Vagina (tissue), 2 donors: Measurements from ENCODE around the gene BARX2. TPM values are rescaled to one million over a fixed set of nuclear protein-coding genes. Genes with fewer than 3 reads are reported as not detected.

Source experiments
- DNase-seq, 2 donors: peaks; one replicate each; pipeline ENCODE4 v3.0.0-alpha.2; 2017; ENCODE audit errors: extremely low spot score in 2 of 2
- H3K27ac ChIP-seq: fragments of 200-600 bp; sonication (generic); one replicate; pipeline ENCODE4 v1.5.1; 2019
- H3K27me3 ChIP-seq: fragments of 200-600 bp; sonication (generic); one replicate; pipeline ENCODE4 v1.5.1; 2019
- H3K36me3 ChIP-seq, 2 donors: fragments of 200-600 bp; sonication (generic); one replicate each; pipeline ENCODE4 v1.5.1; 2017 to 2019
- H3K4me1 ChIP-seq: fragments of 200-600 bp; sonication (generic); one replicate; pipeline ENCODE4 v1.5.1; 2019
- H3K4me3 ChIP-seq, 2 donors: fragments of 200-600 bp; sonication (generic); 1 replicate in 1 of 2; 2 replicates in 1 of 2; pipeline ENCODE4 v1.5.1; 2016 to 2019
- H3K9me3 ChIP-seq: fragments of 200-600 bp; sonication (generic); one replicate; pipeline ENCODE4 v1.5.1; 2019
- POLR2A ChIP-seq, 2 donors: fragments of 450-650 bp; IDR thresholded peaks; one replicate each; pipeline ENCODE4 v1.6.1; 2017; ENCODE audit warnings: antibody characterized with exemption in 2 of 2, mild to moderate bottlenecking in 2 of 2, moderate library complexity in 2 of 2
- POLR2AphosphoS5 ChIP-seq, 2 donors: sonication (generic); formaldehyde crosslinking; IDR thresholded peaks; one replicate each; pipeline ENCODE4 v1.9.0; 2017; ENCODE audit warnings: antibody characterized with exemption in 2 of 2, mild to moderate bottlenecking in 2 of 2, low read depth in 1 of 2; ENCODE audit not compliant: insufficient read depth in 1 of 2
- intact Hi-C: fragments of 100-400 bp; cut with DNase I; formaldehyde crosslinking; loops from one replicate; pipeline ENCODE4 v1.15.1; 2023
- total RNA-seq: library from RNA; depleted of rRNA; stranded (reverse); fragments of >200 nt; gene quantifications from one replicate; pipeline ENCODE4 v1.2.3, GENCODE V29; 2016
- TF ChIP-seq, protein P1 (sequence below), 3 experiments: fragments of 450-650 bp in 2 of 3; fragments of 200-600 bp in 1 of 3; sonication (generic) in 1 of 3; IDR thresholded peaks; one replicate each; pipeline ENCODE4 v1.5.1; 2017 to 2019; ENCODE audit warnings: antibody characterized with exemption in 3 of 3, mild to moderate bottlenecking in 2 of 3, moderate library complexity in 2 of 3

The BARX2 gene
- total RNA-seq, 1 donor from 2014 or later: 25.3 TPM

GRCh38 chr11:129408865-129409444 lies 33.3 kb downstream of the BARX2 start:
- TF ChIP-seq POLR2A (IDR thresholded peaks at IDR 0.05) (no peak), POLR2AphosphoS5 (IDR thresholded peaks at IDR 0.05; ENCODE audit: insufficient read depth in 1 of 2, low read depth in 1 of 2) (no peak)
- TF ChIP-seq, protein P1, sequence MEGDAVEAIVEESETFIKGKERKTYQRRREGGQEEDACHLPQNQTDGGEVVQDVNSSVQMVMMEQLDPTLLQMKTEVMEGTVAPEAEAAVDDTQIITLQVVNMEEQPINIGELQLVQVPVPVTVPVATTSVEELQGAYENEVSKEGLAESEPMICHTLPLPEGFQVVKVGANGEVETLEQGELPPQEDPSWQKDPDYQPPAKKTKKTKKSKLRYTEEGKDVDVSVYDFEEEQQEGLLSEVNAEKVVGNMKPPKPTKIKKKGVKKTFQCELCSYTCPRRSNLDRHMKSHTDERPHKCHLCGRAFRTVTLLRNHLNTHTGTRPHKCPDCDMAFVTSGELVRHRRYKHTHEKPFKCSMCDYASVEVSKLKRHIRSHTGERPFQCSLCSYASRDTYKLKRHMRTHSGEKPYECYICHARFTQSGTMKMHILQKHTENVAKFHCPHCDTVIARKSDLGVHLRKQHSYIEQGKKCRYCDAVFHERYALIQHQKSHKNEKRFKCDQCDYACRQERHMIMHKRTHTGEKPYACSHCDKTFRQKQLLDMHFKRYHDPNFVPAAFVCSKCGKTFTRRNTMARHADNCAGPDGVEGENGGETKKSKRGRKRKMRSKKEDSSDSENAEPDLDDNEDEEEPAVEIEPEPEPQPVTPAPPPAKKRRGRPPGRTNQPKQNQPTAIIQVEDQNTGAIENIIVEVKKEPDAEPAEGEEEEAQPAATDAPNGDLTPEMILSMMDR (IDR thresholded peaks at IDR 0.05): no peak
- DNase-seq: no peak
- intact Hi-C loops: no loop called here
- Histone ChIP-seq H3K27ac (no peak overlapping the region), H3K4me3 (no peak overlapping the region), H3K4me1 (no peaks in the 10 kb centered on the region), H3K36me3 (no peaks in the 10 kb centered on the region), H3K9me3 (no peaks in the 10 kb centered on the region), H3K27me3 (no peaks in the 10 kb centered on the region)

- Histone ChIP-seq H3K4me1 (no peaks in the 10 kb centered on the region), H3K4me3 (no peak overlapping the region), H3K27ac (no peak overlapping the region), H3K27me3 (no peaks in the 10 kb centered on the region), H3K9me3 (no peaks in the 10 kb centered on the region), H3K36me3 (no peaks in the 10 kb centered on the region)
- intact Hi-C loops: no loop called here
- TF ChIP-seq POLR2AphosphoS5 (IDR thresholded peaks at IDR 0.05; ENCODE audit: insufficient read depth in 1 of 2, low read depth in 1 of 2): no peak
- TF ChIP-seq, protein P1 (IDR thresholded peaks at IDR 0.05): no peak
- TF ChIP-seq POLR2A (IDR thresholded peaks at IDR 0.05): no peak
- no peak for DNase-seq
Measured at GRCh38 chr11:129410395-129410960, 34.8 kb downstream of the BARX2 start.

DNA sequence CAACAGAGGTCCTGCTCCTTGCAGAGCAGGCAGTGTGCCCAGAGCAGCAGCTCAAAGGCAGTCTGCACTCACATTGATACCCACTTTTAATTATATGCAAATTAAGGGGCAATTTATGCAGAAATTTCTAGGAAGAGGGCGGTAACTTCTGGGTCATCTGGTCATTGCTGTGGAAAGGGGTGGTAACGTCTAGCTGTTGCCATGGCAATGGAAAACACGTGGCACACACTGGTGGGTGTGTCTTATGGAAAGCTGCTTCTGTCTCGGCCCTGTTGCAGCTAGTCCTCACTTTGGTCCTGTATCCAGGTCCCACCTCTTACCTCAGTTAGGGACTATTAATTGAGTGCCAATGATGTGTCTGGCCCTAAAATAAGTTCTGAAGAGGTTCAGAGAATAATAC lies 36.8 kb downstream of the BARX2 start:
- Histone ChIP-seq H3K9me3 (no peaks in the 10 kb centered on the region), H3K27me3 (no peaks in the 10 kb centered on the region), H3K4me1 (no peaks in the 10 kb centered on the region), H3K36me3 (no peaks in the 10 kb centered on the region), H3K27ac (no peak overlapping the region), H3K4me3 (no peak overlapping the region)
- DNase-seq: no peak
- intact Hi-C loops: no loop called here
- no peak for TF ChIP-seq POLR2AphosphoS5 (IDR thresholded peaks at IDR 0.05; ENCODE audit: insufficient read depth in 1 of 2, low read depth in 1 of 2)
- no peak for TF ChIP-seq POLR2A (IDR thresholded peaks at IDR 0.05)
- TF ChIP-seq, protein P1 (IDR thresholded peaks at IDR 0.05): no peak

GRCh38 chr11:129414144-129414872 lies 38.7 kb downstream of the BARX2 start:
- H3K4me3 ChIP-seq: no peak overlapping the region

More at GRCh38 chr11:129414144-129414872, 38.7 kb downstream of the BARX2 start:
- TF ChIP-seq, protein P1 (IDR thresholded peaks at IDR 0.05): no peak
- TF ChIP-seq POLR2A (IDR thresholded peaks at IDR 0.05) (no peak), POLR2AphosphoS5 (IDR thresholded peaks at IDR 0.05; ENCODE audit: insufficient read depth in 1 of 2, low read depth in 1 of 2) (no peak)
- intact Hi-C loops: no loop called here
- DNase-seq: no peak
- Histone ChIP-seq H3K4me1 (no peaks in the 10 kb centered on the region), H3K36me3 (no peaks in the 10 kb centered on the region), H3K27me3 (no peaks in the 10 kb centered on the region), H3K9me3 (no peaks in the 10 kb centered on the region), H3K27ac (no peak overlapping the region)
